Keratinocyte (primary cell): ENCODE data around the gene LMBR1L. TPM values are rescaled to one million over a fixed set of nuclear protein-coding genes. Genes with fewer than 3 reads are reported as not detected.

Source experiments
- DNase-seq: peaks from one replicate; pipeline ENCODE4 v3.0.0-alpha.2; 2011; ENCODE audit warnings: low read depth, missing footprints, low spot score
- FAIRE-seq: peaks from 2 replicates; lab custom pipeline; 2011; peaks lifted over from hg19 to GRCh38; lab: Jason Lieb, UNC
- H2AFZ ChIP-seq: 2 replicates; pipeline ENCODE4 v1.6.0; 2012; ENCODE audit warnings: low read length, control low read depth, inconsistent platforms; ENCODE audit not compliant: control insufficient read depth
- H3K27ac ChIP-seq: 2 replicates; pipeline ENCODE4 v1.5.1; 2011; ENCODE audit warnings: low read length; ENCODE audit not compliant: control insufficient read depth, insufficient read depth
- H3K27me3 ChIP-seq: 3 replicates; pipeline ENCODE4 v1.6.0; 2011; ENCODE audit warnings: low read length; ENCODE audit not compliant: control insufficient read depth, insufficient read depth; ENCODE audit errors: extremely low read depth
- H3K36me3 ChIP-seq, 2 experiments: 2 replicates in 1 of 2; 3 replicates in 1 of 2; pipeline ENCODE4 v1.5.1; 2011; ENCODE audit warnings: low read length in 2 of 2, mild to moderate bottlenecking in 1 of 2; ENCODE audit not compliant: control insufficient read depth in 2 of 2, insufficient read depth in 2 of 2; ENCODE audit errors: extremely low read depth in 1 of 2
- H3K4me1 ChIP-seq: 3 replicates; pipeline ENCODE4 v1.5.1; 2011; ENCODE audit warnings: low read length; ENCODE audit not compliant: control insufficient read depth, insufficient read depth; ENCODE audit errors: extremely low read depth
- H3K4me2 ChIP-seq: 3 replicates; pipeline ENCODE4 v1.6.0; 2011; ENCODE audit warnings: low read depth, low read length; ENCODE audit not compliant: control insufficient read depth, insufficient read depth; ENCODE audit errors: extremely low read depth
- H3K4me3 ChIP-seq, 3 experiments: fragments of 200-600 bp in 1 of 3; sonication (generic) in 1 of 3; 2 replicates in 2 of 3; 3 replicates in 1 of 3; pipeline ENCODE4 v1.5.1; 2011 to 2016; ENCODE audit warnings: low read length in 3 of 3, mild to moderate bottlenecking in 3 of 3, control low read depth in 2 of 3, inconsistent platforms in 1 of 3, low read depth in 1 of 3, mixed read lengths in 1 of 3, mixed run types in 1 of 3, moderate library complexity in 1 of 3; ENCODE audit not compliant: control insufficient read depth in 2 of 3, insufficient read depth in 2 of 3; ENCODE audit errors: extremely low read depth in 1 of 3
- H3K79me2 ChIP-seq: 2 replicates; pipeline ENCODE4 v1.6.0; 2012; ENCODE audit warnings: low read length; ENCODE audit not compliant: control insufficient read depth, insufficient read depth
- H3K9ac ChIP-seq: 3 replicates; pipeline ENCODE4 v1.6.0; 2011; ENCODE audit warnings: low read length; ENCODE audit not compliant: control insufficient read depth, insufficient read depth; ENCODE audit errors: extremely low read depth
- H3K9me1 ChIP-seq: 3 replicates; pipeline ENCODE4 v1.6.0; 2011; ENCODE audit warnings: low read length; ENCODE audit not compliant: control insufficient read depth, insufficient read depth; ENCODE audit errors: extremely low read depth
- H3K9me3 ChIP-seq: 2 replicates; pipeline ENCODE4 v1.5.1; 2012; ENCODE audit warnings: low read depth, low read length; ENCODE audit not compliant: control insufficient read depth
- H4K20me1 ChIP-seq: 3 replicates; pipeline ENCODE4 v1.6.0; 2011; ENCODE audit warnings: low read length; ENCODE audit not compliant: control insufficient read depth, insufficient read depth; ENCODE audit errors: extremely low read depth
- CTCF ChIP-seq, 3 experiments: IDR thresholded peaks in 1 of 3; conservative IDR thresholded peaks in 1 of 3; optimal IDR thresholded peaks in 1 of 3; 2 replicates in 2 of 3; 3 replicates in 1 of 3; pipeline versions ENCODE3 to v1.5.1; 2011; ENCODE audit warnings: low read length in 3 of 3, mild to moderate bottlenecking in 3 of 3, moderate library complexity in 2 of 3, control low read depth in 1 of 3, inconsistent platforms in 1 of 3; ENCODE audit not compliant: insufficient read depth in 2 of 3; ENCODE audit errors: extremely low read depth in 1 of 3
- EZH2 ChIP-seq: IDR thresholded peaks from one replicate; pipeline ENCODE4 v1.6.1; 2012; ENCODE audit warnings: inconsistent platforms, mild to moderate bottlenecking, low read length, moderate library complexity
- dilution Hi-C: fragments of 300-500 bp; cut with MboI; formaldehyde crosslinking; loops from one replicate; pipeline ENCODE4 v1.7.0; 2020; ENCODE audit warnings: low sequenced_read_pairs; ENCODE audit not compliant: extremely low pct_ligation_motif_present
- polyA plus RNA-seq, 5 experiments: library from polyadenylated mRNA; depleted of rRNA in 3 of 5; stranded (reverse) in 3 of 5; stranded (forward) in 1 of 5; unstranded in 1 of 5; fragments of >200 nt; gene quantifications; 1 replicate in 1 of 5; 2 replicates in 3 of 5; 3 replicates in 1 of 5; pipeline versions ENCODE4 v1.2.1 to v1.2.3, GENCODE V29; 2011 to 2012; ENCODE audit warnings: missing spikeins in 2 of 5, low read depth in 1 of 5, low replicate concordance in 1 of 5

Gene LMBR1L
- polyA plus RNA-seq, 1 donor (not counting 4 experiments of a cell fraction or from before 2014, with no cell fraction given), result 30.1 TPM

- Histone ChIP-seq H2AFZ (no peak overlapping the region), H3K9me3 (no peaks in the 10 kb centered on the region), H3K4me1 (peaks cover 5% of the 10 kb centered on the region), H3K27me3 (no peaks in the 10 kb centered on the region), H3K4me3 (no peak overlapping the region), H3K9me1 (peaks cover 5% of the 10 kb centered on the region), H3K36me3 (peaks cover 68 to 82% of the 10 kb centered on the region in 2 experiments), H3K79me2 (peaks cover 47% of the 10 kb centered on the region), H3K9ac (no peak overlapping the region), H3K27ac (no peak overlapping the region), H3K4me2 (no peak overlapping the region), H4K20me1 (peaks cover 24% of the 10 kb centered on the region)
- FAIRE-seq (no peak), DNase-seq (no peak)
- TF ChIP-seq CTCF (optimal IDR thresholded peaks at IDR 0.05 in 1 of 3, IDR thresholded peaks at IDR 0.05 in 1 of 3, conservative IDR thresholded peaks at IDR 0.05 in 1 of 3; ENCODE audit: extremely low read depth in 1 of 3, insufficient read depth in 2 of 3, low read length in 3 of 3) (no peak), EZH2 (no peak)
- dilution Hi-C loops, result no loop called here
Measured at GRCh38 chr12:49050507-49051372, 59.9 kb downstream of the LMBR1L start.

GRCh38 chr12:49049566-49050224, 61.0 kb downstream of the LMBR1L start:
- Histone ChIP-seq H3K4me2 (no peak overlapping the region), H3K4me1 (peaks cover 5% of the 10 kb centered on the region), H3K27ac (no peak overlapping the region), H3K36me3 (peaks cover 73 to 78% of the 10 kb centered on the region in 2 experiments), H2AFZ (no peak overlapping the region), H3K27me3 (no peaks in the 10 kb centered on the region), H3K9ac (no peak overlapping the region), H3K9me3 (no peaks in the 10 kb centered on the region), H3K9me1 (peaks cover 2% of the 10 kb centered on the region), H3K79me2 (peaks cover 37% of the 10 kb centered on the region), H3K4me3 (no peak overlapping the region), H4K20me1 (peaks cover 14% of the 10 kb centered on the region)
- no peak for TF ChIP-seq CTCF (optimal IDR thresholded peaks at IDR 0.05 in 1 of 3, IDR thresholded peaks at IDR 0.05 in 1 of 3, conservative IDR thresholded peaks at IDR 0.05 in 1 of 3; ENCODE audit: extremely low read depth in 1 of 3, insufficient read depth in 2 of 3, low read length in 3 of 3)
- TF ChIP-seq EZH2, result no peak
- FAIRE-seq (no peak), DNase-seq (no peak)
- dilution Hi-C loops, result no loop called here
